K562 (cell line): Measurements from ENCODE around the gene TBX22.
"Not testable (repeated sequence)": the region's sequence is repeated elsewhere in the genome, so short reads cannot be mapped to it uniquely, and the experiment has no call there.

Source experiments
- CEBPB ChIP-seq: fragments of 450-650 bp; IDR thresholded peaks from 2 replicates; pipeline ENCODE4 v1.6.1; 2016; ENCODE audit warnings: missing genetic modification characterization, missing compliant biosample characterization
- RAD21 ChIP-seq, 2 experiments: fragments of 250-450 bp in 1 of 2; fragments of 450-650 bp in 1 of 2; sonication (Bioruptor Pico) in 1 of 2; formaldehyde crosslinking in 1 of 2; IDR thresholded peaks in 1 of 2; conservative IDR thresholded peaks in 1 of 2; 2 replicates each; pipeline versions ENCODE4 v1.4.0 to v1.8.0; 2020 to 2022; ENCODE audit warnings: mild to moderate bottlenecking in 2 of 2, moderate library complexity in 1 of 2
- TF ChIP-seq, protein P1 (sequence below): IDR thresholded peaks from 3 replicates; pipeline ENCODE4 v1.6.1; 2011; ENCODE audit warnings: borderline replicate concordance, mild to moderate bottlenecking, moderate library complexity; ENCODE audit not compliant: insufficient read length; ENCODE audit errors: extremely low read depth

DNA sequence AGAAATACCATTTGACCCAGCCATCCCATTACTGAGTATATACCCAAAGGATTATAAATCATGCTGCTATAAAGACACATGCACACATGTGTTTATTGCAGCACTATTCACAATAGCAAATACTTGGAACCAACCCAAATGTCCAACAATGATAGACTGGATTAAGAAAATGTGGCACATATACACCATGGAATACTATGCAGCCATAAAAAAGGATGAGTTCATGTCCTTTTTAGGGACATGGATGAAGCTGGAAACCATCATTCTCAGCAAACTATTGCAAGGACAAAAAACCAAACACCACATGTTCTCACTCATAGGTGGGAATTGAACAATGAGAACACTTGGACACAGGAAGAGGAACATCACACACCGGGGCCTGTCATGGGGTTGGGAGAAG lies 61.1 kb downstream of the TBX22 start:
- TF ChIP-seq CEBPB (tag); RAD21 (CRISPR knock-in tag; conservative IDR thresholded peaks at IDR 0.05 in 1 of 2, IDR thresholded peaks at IDR 0.05 in 1 of 2): not testable (repeated sequence)
- TF ChIP-seq, protein P1, sequence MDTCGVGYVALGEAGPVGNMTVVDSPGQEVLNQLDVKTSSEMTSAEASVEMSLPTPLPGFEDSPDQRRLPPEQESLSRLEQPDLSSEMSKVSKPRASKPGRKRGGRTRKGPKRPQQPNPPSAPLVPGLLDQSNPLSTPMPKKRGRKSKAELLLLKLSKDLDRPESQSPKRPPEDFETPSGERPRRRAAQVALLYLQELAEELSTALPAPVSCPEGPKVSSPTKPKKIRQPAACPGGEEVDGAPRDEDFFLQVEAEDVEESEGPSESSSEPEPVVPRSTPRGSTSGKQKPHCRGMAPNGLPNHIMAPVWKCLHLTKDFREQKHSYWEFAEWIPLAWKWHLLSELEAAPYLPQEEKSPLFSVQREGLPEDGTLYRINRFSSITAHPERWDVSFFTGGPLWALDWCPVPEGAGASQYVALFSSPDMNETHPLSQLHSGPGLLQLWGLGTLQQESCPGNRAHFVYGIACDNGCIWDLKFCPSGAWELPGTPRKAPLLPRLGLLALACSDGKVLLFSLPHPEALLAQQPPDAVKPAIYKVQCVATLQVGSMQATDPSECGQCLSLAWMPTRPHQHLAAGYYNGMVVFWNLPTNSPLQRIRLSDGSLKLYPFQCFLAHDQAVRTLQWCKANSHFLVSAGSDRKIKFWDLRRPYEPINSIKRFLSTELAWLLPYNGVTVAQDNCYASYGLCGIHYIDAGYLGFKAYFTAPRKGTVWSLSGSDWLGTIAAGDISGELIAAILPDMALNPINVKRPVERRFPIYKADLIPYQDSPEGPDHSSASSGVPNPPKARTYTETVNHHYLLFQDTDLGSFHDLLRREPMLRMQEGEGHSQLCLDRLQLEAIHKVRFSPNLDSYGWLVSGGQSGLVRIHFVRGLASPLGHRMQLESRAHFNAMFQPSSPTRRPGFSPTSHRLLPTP = not testable (repeated sequence)
